ENCODE data around the gene CETP.

Gene CETP

DNA sequence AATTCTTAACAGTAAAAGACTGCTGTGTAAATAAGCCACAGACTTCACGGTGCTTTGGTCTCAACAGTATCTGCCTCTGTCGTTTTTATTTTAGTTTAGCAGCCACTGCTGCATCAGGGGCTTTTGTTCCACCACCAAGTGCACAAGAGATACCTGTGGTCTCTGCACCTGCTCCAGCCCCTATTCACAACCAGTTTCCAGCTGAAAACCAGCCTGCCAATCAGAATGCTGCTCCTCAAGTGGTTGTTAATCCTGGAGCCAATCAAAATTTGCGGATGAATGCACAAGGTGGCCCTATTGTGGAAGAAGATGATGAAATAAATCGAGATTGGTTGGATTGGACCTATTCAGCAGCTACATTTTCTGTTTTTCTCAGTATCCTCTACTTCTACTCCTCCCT, 21.9 kb upstream of the CETP start:
- no peak for TF ChIP-seq JUND (IDR thresholded peaks at IDR 0.05; ENCODE audit: low read depth)
- no peak for DNase-seq (ENCODE audit: low read depth in 1 of 2, low spot score in 1 of 2)
- in situ Hi-C loops (cut with HindIII; ENCODE audit: low pct_unique_long_range_greater_than_20kb, low sequenced_read_pairs) = no loop called here

DNA sequence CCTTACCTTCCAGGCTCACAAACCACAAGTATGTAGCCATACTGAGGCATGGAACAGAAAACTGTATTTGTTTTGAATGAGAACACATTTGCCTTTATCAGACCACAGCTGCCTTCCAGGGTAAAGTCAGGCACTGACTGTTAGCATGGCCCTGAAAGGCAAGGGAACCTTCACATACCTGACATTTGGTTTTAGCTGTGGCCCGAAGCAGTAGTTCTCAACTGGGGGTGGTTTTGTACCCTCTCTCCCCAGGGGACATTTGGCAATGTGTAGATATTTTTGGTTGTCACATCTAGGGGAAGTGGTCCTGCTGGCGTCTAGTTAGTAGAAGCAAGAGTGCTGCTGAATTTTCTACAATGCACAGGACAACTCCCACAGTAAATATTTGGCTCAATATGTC, 20.7 kb upstream of the CETP start:
- in situ Hi-C loops (cut with HindIII; ENCODE audit: low pct_unique_long_range_greater_than_20kb, low sequenced_read_pairs) = no loop called here
- TF ChIP-seq JUND (IDR thresholded peaks at IDR 0.05; ENCODE audit: low read depth) = no peak
- DNase-seq (ENCODE audit: low read depth in 1 of 2, low spot score in 1 of 2) = no peak

DNA sequence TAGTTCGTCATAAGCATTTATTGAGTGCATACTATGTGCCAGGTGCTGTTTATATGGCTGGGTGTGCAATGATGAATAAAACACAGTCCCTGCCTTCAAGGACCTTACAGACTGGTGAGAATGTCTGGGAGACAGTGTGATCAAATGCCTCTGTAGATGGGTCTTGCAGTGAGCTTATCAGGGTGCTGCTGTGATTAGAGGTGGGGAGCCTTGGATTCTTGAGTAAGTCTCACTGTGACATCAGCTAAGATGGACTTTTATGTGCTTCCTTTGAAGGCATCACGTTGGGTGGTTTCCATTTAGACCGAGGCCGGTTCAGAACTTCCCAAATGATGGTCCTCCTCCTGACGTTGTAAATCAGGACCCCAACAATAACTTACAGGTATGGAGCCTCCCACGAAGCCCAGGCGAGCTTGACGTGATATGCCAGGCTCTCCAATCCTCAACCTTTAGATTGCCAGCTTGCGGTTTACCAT, 19.9 kb upstream of the CETP start:
- in situ Hi-C loops (cut with HindIII; ENCODE audit: low pct_unique_long_range_greater_than_20kb, low sequenced_read_pairs) = no loop called here
- no peak for DNase-seq (ENCODE audit: low read depth in 1 of 2, low spot score in 1 of 2)
- no peak for TF ChIP-seq JUND (IDR thresholded peaks at IDR 0.05; ENCODE audit: low read depth)

- in situ Hi-C loops (cut with HindIII; ENCODE audit: low pct_unique_long_range_greater_than_20kb, low sequenced_read_pairs) = no loop called here
- DNase-seq (ENCODE audit: low read depth in 1 of 2, low spot score in 1 of 2) = no peak
- TF ChIP-seq JUND (IDR thresholded peaks at IDR 0.05; ENCODE audit: low read depth) = no peak
These were observed 17.9 kb upstream of the CETP start for GRCh38 chr16:56943761-56944375.

DNA sequence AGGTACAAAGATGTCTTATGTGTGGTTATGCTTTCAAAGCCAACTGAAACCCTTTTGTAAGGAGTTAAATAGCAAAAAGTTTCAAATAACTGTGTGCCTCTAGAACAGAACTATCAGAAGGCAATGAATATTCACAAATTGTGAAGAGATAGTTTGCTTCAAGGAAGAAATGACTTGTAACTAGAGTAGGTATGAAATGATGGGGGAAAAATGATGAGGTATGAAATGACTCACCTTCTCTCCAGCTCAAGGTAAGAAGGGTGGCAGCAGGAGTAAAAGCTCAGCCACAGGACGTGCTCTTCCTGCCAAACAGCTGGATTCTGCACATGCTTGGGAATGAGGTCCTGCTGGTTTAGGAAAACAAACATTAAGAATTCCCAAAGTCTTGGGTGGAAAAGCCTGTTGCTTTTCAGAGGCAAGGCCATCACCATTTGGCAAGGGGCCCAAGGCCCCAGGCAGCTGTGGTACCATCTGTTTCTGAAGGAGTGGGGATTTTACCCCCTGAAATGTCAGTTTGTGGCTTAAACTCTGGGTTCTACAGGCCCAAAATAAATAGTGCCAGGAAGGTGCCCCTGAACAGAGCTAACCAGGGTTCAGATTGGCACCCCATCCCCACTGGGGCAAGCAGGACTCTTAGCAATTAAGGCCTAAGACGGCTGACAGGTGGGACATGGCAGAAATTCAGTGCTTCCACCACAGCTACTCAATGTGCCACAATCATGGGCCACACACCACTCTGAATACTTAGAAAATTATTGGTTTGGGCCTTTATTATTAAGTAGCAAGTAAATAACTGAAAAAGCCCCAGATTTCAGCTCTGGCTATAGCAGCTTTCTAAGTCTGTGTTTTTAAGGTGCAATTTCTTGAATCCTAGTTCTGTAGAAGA, 16.6 kb upstream of the CETP start:
- TF ChIP-seq JUND (IDR thresholded peaks at IDR 0.05; ENCODE audit: low read depth) = no peak
- peak in 1 of 2 experiments; percentile 65 for DNase-seq (ENCODE audit: low read depth in 1 of 2, low spot score in 1 of 2)
- in situ Hi-C loops (cut with HindIII; ENCODE audit: low pct_unique_long_range_greater_than_20kb, low sequenced_read_pairs) = no loop called here

- no peak for DNase-seq (ENCODE audit: low read depth in 1 of 2, low spot score in 1 of 2)
- no peak for TF ChIP-seq JUND (IDR thresholded peaks at IDR 0.05; ENCODE audit: low read depth)
- in situ Hi-C loops (cut with HindIII; ENCODE audit: low pct_unique_long_range_greater_than_20kb, low sequenced_read_pairs) = no loop called here
These were observed 15.8 kb upstream of the CETP start for GRCh38 chr16:56945847-56946527.

DNA sequence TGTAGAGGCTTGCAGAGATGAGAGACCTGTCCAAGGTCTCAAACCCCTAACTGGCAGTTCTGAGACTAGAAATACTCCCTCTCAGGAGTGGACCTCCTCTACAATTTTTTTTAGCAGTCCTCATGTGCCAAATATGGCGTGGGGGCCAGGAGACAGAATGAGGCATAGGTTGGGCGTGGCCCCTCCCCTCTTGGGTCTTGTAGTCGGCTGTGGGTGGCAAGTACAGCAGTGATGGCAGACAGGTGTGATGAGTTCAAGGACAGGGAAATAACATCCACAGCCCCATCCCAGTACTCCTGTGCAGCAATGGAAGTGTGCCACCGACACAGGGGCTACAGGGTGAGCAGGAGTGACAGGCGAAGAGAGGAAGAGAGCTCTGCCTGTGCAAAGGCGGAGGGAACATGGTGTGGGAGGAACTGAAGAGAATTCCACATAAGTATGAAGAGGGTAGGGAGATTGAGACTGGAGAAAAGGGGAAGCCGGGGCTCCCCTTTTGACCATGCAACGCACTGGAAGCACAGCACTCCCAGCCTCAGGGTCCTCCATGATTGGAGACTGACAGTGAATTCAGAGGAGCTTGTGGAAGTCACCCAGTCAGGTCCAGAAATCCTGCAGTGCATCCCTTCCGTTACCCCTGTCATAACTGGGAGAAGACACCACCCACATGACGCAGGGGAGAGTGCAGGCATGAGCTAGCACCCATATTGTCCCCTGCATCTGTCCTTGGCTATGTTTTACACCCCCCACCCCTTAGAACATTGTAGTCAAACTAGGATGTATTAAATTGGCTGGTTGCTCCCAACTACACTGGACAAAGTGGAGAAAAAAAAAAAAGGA, 14.8 kb upstream of the CETP start:
- TF ChIP-seq JUND (IDR thresholded peaks at IDR 0.05; ENCODE audit: low read depth) = no peak
- in situ Hi-C loops (cut with HindIII; ENCODE audit: low pct_unique_long_range_greater_than_20kb, low sequenced_read_pairs) = no loop called here
- no peak for DNase-seq (ENCODE audit: low read depth in 1 of 2, low spot score in 1 of 2)

- in situ Hi-C loops (cut with HindIII; ENCODE audit: low pct_unique_long_range_greater_than_20kb, low sequenced_read_pairs) = no loop called here
- TF ChIP-seq JUND (IDR thresholded peaks at IDR 0.05; ENCODE audit: low read depth) = no peak
- no peak for DNase-seq (ENCODE audit: low read depth in 1 of 2, low spot score in 1 of 2)
These were observed 14.2 kb upstream of the CETP start for GRCh38 chr16:56947604-56947995.

- in situ Hi-C loops (cut with HindIII; ENCODE audit: low pct_unique_long_range_greater_than_20kb, low sequenced_read_pairs) = no loop called here
- DNase-seq (ENCODE audit: low read depth in 1 of 2, low spot score in 1 of 2) = no peak
- TF ChIP-seq JUND (IDR thresholded peaks at IDR 0.05; ENCODE audit: low read depth) = no peak
These were observed 13.5 kb upstream of the CETP start for GRCh38 chr16:56948234-56948633.

- no peak for DNase-seq (ENCODE audit: low read depth in 1 of 2, low spot score in 1 of 2)
- in situ Hi-C loops (cut with HindIII; ENCODE audit: low pct_unique_long_range_greater_than_20kb, low sequenced_read_pairs) = no loop called here
- no peak for TF ChIP-seq JUND (IDR thresholded peaks at IDR 0.05; ENCODE audit: low read depth)
These were observed 11.7 kb upstream of the CETP start for GRCh38 chr16:56950051-56950450.

DNA sequence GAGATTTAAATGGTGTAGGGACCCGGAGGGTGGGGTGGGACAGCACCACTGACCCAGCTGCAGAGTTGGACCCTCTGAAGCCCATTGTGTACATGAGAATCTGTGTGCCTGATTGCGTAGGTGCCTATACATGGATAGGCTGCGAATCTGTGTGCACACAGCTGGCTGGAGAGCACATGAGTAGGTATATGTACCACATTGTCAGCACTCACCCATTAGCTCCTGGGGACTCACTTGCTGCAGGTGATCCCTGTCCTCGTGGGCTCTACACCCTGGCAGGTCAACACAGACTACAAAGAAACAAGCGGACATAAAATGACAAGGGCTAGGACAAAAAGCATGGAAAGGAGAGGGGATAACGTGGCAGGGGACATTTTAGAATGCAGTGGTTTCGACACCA, 11.3 kb upstream of the CETP start:
- in situ Hi-C loops (cut with HindIII; ENCODE audit: low pct_unique_long_range_greater_than_20kb, low sequenced_read_pairs) = no loop called here
- TF ChIP-seq JUND (IDR thresholded peaks at IDR 0.05; ENCODE audit: low read depth) = no peak
- no peak for DNase-seq (ENCODE audit: low read depth in 1 of 2, low spot score in 1 of 2)
